ENCODE results near the gene SP100.

The SP100 gene

GRCh38 chr2:230564805-230565779 is 149.1 kb downstream of the SP100 start:
- no peak for DNase-seq

GRCh38 chr2:230569298-230569697 is 153.3 kb downstream of the SP100 start:
- no peak for DNase-seq

- no peak for DNase-seq
Observed at GRCh38 chr2:230570987-230571386, 155.0 kb downstream of the SP100 start.

- DNase-seq = no peak
Observed at GRCh38 chr2:230575642-230576324, 159.8 kb downstream of the SP100 start.

GRCh38 chr2:230577114-230577513 is 161.1 kb downstream of the SP100 start:
- no peak for DNase-seq

- no peak for DNase-seq
Observed at GRCh38 chr2:230578106-230578505, 162.1 kb downstream of the SP100 start.

- no peak for DNase-seq
Observed at GRCh38 chr2:230582851-230583283, 166.9 kb downstream of the SP100 start.

- DNase-seq = no peak
Observed at GRCh38 chr2:230583581-230583980, 167.6 kb downstream of the SP100 start.

- DNase-seq = no peak
Observed at GRCh38 chr2:230586328-230586982, 170.5 kb downstream of the SP100 start.

- DNase-seq = no peak
Observed at GRCh38 chr2:230589025-230589424, 173.0 kb downstream of the SP100 start.

GRCh38 chr2:230589497-230590015 is 173.6 kb downstream of the SP100 start:
- no peak for DNase-seq

- DNase-seq = no peak
Observed at GRCh38 chr2:230590333-230590732, 174.3 kb downstream of the SP100 start.

GRCh38 chr2:230591850-230592249 is 175.8 kb downstream of the SP100 start:
- DNase-seq = no peak

GRCh38 chr2:230592775-230593174 is 176.8 kb downstream of the SP100 start:
- no peak for DNase-seq
